Endothelial cell of umbilical vein (primary cell): ENCODE data around the gene NR2C2.

Experiments used
- EZH2 ChIP-seq: IDR thresholded peaks from 2 replicates; pipeline ENCODE4 v1.6.1; 2012; ENCODE audit warnings: borderline replicate concordance, low read depth, mild to moderate bottlenecking, moderate library complexity, low read length, inconsistent platforms; ENCODE audit not compliant: severe bottlenecking
- JUN ChIP-seq: IDR thresholded peaks from 2 replicates; pipeline ENCODE4 v1.6.1; 2011; ENCODE audit warnings: borderline replicate concordance, low read depth; ENCODE audit not compliant: insufficient read length, insufficient read depth
- MYC ChIP-seq: IDR thresholded peaks from one replicate; pipeline ENCODE4 v1.6.1; 2011; ENCODE audit warnings: mild to moderate bottlenecking, low read depth, low read length
- POLR2A ChIP-seq: IDR thresholded peaks from 2 replicates; pipeline ENCODE4 v1.6.1; 2012; ENCODE audit warnings: low read depth, mild to moderate bottlenecking, control low read depth, low read length
- POLR2AphosphoS5 ChIP-seq: IDR thresholded peaks from 2 replicates; pipeline ENCODE4 v1.6.1; 2012; ENCODE audit warnings: low read depth, mild to moderate bottlenecking, control low read depth, low read length, moderate library complexity; ENCODE audit not compliant: insufficient read depth
- TF ChIP-seq, protein P1 (sequence below), 2 donors: IDR thresholded peaks; 1 replicate in 1 of 2; 2 replicates in 1 of 2; pipeline ENCODE4 v1.5.1; 2011; ENCODE audit warnings: low read length in 2 of 2, mild to moderate bottlenecking in 2 of 2, moderate library complexity in 2 of 2, control low read depth in 1 of 2, inconsistent platforms in 1 of 2, low read depth in 1 of 2; ENCODE audit not compliant: insufficient read depth in 1 of 2; ENCODE audit errors: extremely low read depth in 1 of 2

DNA sequence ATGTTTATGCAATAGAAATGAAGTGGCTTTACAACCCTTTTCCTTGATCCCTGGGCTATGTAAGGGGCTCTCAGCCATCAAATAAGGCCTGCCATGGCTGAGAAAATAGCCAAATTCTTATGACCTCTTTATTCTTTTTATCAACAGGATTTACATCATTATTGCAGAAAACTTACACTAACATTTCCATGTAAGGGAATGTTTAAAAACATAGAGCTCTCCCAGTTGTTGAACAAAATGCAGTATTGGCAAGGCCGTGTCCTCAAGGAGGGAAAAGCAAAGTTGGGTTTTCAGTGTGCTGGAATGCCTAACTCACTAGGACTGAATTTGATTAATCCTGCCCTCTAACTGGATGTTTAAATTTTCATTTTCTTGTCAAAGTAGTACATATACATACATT is 22.3 kb downstream of the NR2C2 start:
- TF ChIP-seq, protein P1, sequence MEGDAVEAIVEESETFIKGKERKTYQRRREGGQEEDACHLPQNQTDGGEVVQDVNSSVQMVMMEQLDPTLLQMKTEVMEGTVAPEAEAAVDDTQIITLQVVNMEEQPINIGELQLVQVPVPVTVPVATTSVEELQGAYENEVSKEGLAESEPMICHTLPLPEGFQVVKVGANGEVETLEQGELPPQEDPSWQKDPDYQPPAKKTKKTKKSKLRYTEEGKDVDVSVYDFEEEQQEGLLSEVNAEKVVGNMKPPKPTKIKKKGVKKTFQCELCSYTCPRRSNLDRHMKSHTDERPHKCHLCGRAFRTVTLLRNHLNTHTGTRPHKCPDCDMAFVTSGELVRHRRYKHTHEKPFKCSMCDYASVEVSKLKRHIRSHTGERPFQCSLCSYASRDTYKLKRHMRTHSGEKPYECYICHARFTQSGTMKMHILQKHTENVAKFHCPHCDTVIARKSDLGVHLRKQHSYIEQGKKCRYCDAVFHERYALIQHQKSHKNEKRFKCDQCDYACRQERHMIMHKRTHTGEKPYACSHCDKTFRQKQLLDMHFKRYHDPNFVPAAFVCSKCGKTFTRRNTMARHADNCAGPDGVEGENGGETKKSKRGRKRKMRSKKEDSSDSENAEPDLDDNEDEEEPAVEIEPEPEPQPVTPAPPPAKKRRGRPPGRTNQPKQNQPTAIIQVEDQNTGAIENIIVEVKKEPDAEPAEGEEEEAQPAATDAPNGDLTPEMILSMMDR (IDR thresholded peaks at IDR 0.05; ENCODE audit: extremely low read depth in 1 of 2, insufficient read depth in 1 of 2, low read depth in 1 of 2, low read length in 2 of 2) = no peak
- TF ChIP-seq JUN (no peak), EZH2 (no peak), POLR2AphosphoS5 (no peak), MYC (no peak), POLR2A (no peak)
